Memory B cell (primary cell): ENCODE measurements around the gene CHTOP.
"Not testable (repeated sequence)": the region's sequence is repeated elsewhere in the genome, so short reads cannot be mapped to it uniquely, and the experiment has no call there.

Source experiments
- ATAC-seq: fragments of 150-1000 bp; cut with Tn5 transposase; 2 replicates; pipeline ENCODE4 v1.10.0; 2021; ENCODE audit warnings: low read depth, mild to moderate bottlenecking, moderate library complexity
- DNase-seq, 2 donors: peaks; one replicate each; pipeline ENCODE4 v3.0.0; 2022; ENCODE audit warnings: low spot score in 2 of 2
- H3K27ac Mint-ChIP-seq: one replicate; pipeline ENCODE4 v1.8.0; 2022; ENCODE audit warnings: mild to moderate bottlenecking, moderate library complexity, mixed read lengths
- H3K27me3 Mint-ChIP-seq: one replicate; pipeline ENCODE4 v1.8.0; 2022; ENCODE audit warnings: mixed read lengths
- H3K36me3 Mint-ChIP-seq: one replicate; pipeline ENCODE4 v1.8.0; 2022; ENCODE audit warnings: mild to moderate bottlenecking, mixed read lengths
- H3K4me1 Mint-ChIP-seq: one replicate; pipeline ENCODE4 v1.8.0; 2022; ENCODE audit warnings: mixed read lengths
- H3K4me3 Mint-ChIP-seq: one replicate; pipeline ENCODE4 v1.8.0; 2022; ENCODE audit warnings: mild to moderate bottlenecking, moderate library complexity, mixed read lengths
- H3K9me3 Mint-ChIP-seq: one replicate; pipeline ENCODE4 v1.8.0; 2022; ENCODE audit warnings: mixed read lengths

The CHTOP gene

DNA sequence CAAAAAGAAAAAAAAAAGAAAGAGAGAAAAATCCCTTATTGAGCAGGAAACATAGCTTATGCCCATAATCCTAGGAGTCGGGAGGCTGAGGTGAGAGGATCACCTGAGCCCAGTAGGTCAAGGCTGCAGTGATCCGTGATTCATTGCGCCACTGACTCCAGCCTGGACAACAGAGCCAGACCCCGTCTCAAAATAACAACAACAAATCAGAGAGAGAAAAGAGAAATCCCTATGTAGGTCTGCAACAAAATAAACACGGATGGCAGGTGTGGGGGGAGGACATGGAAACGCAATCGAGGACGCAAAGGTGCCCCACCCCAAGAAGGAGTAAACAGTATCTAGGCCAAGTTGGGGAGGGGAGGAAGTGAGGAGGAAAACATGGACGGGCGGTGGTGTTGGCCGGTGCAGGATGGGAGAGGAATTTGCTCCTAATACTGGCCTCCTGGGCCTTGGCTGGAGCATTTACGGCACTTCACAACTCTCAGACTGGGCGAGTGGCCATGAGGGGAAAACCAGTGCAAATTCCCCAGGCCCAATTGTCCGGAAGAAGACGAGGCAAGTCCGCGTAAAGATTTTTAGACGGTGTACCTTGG, 609 bp upstream of the CHTOP start:
- Mint-ChIP-seq H3K27me3 (no peaks in the 10 kb centered on the region), H3K9me3 (no peaks in the 10 kb centered on the region), H3K27ac (peak overlapping the region; percentile 99), H3K4me1 (peaks cover 29% of the 10 kb centered on the region), H3K4me3 (peak overlapping the region; percentile 100), H3K36me3 (peaks cover 13% of the 10 kb centered on the region)
- ATAC-seq (no peak), DNase-seq (no peak)

DNA sequence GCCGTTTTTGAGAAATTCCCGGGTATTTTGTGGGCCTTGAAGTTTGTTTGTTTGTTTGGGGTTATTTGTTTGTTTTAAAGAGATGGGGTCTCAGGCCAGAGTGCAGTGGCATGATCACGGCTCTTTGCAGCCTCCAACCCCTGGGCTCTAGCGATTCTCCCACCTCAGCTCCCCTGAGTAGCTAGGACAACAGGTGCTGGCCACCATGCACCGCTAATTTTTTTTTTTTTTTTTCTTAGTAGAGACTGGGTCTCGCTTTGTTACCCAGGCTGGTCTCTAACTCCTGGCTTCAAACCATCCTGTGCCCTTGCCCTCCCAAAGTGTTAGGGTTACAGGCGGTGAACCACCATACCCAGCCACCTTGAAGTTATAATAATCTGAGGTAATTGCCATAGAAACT, 2.0 kb downstream of the CHTOP start:
- Mint-ChIP-seq H3K9me3 (no peaks in the 10 kb centered on the region), H3K4me3 (peak overlapping the region; percentile 63), H3K27ac (no peak overlapping the region), H3K4me1 (peaks cover 19% of the 10 kb centered on the region), H3K36me3 (peaks cover 16% of the 10 kb centered on the region), H3K27me3 (no peaks in the 10 kb centered on the region)
- DNase-seq = no peak
- ATAC-seq = no peak

DNA sequence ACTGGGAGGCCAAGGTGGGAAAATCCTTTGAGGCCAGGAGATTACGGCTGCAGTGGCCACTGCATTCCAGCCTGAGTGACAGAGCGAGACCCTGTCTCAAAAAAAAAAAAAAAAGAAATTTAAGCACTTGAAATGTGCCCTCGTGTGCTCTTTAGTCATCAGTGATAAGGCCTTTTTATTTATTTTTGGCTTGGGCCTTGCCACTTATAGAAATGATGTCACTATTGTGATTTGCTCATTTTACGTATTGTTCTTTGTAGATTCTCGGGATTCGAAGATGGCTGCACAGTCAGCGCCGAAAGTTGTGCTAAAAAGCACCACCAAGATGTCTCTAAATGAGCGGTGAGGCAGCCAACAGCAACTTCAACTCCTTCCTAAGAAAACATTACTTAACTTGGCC, 2.4 kb downstream of the CHTOP start:
- H3K4me1 Mint-ChIP-seq = peaks cover 20% of the 10 kb centered on the region
- DNase-seq (no peak), ATAC-seq (no peak)
- no peaks in the 10 kb centered on the region for H3K27me3 Mint-ChIP-seq
- no peaks in the 10 kb centered on the region for H3K9me3 Mint-ChIP-seq
- no peak overlapping the region for H3K4me3 Mint-ChIP-seq
- H3K36me3 Mint-ChIP-seq = peaks cover 16% of the 10 kb centered on the region
- H3K27ac Mint-ChIP-seq = no peak overlapping the region

DNA sequence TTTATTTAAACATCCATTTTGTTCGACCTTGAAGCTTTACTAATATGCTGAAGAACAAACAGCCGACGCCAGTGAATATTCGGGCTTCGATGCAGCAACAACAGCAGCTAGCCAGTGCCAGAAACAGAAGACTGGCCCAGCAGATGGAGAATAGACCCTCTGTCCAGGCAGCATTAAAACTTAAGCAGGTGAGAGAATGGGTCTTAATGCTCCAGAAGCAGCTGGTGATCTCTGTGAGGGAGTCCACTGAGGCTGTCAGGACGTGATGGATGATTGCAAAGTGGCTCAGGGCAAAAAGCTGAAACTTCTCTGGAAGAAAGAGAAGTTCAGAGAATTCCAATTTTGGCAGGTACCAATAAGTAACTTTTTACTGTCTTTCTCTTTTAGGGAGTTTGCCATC, 4.4 kb downstream of the CHTOP start:
- Mint-ChIP-seq H3K36me3 (peaks cover 22% of the 10 kb centered on the region), H3K27ac (no peak overlapping the region), H3K4me1 (peaks cover 20% of the 10 kb centered on the region), H3K27me3 (no peaks in the 10 kb centered on the region), H3K9me3 (no peaks in the 10 kb centered on the region), H3K4me3 (no peak overlapping the region)
- DNase-seq (no peak), ATAC-seq (no peak)

DNA sequence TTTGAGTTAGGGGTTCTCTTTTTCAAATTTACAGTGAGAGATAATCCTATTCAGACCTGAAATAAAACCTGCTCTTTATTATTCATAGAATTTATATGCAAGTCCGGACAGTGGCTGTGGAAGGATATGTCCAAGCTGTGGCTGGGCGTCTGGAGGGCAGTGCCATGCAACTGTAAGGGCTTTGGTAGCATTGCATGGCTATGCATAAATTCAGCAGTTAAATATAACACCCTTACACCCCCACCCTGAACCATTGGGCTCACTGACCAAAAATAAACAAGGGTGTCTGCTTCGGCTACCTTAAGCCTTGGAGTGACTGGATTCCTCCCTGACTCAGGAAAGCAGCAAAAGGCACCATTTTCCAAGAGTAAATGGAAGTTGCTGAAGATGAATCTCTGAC, 5.4 kb downstream of the CHTOP start:
- ATAC-seq = no peak
- Mint-ChIP-seq H3K4me3 (no peak overlapping the region), H3K36me3 (peaks cover 29% of the 10 kb centered on the region), H3K27me3 (no peaks in the 10 kb centered on the region), H3K9me3 (no peaks in the 10 kb centered on the region), H3K4me1 (peaks cover 20% of the 10 kb centered on the region), H3K27ac (no peak overlapping the region)
- DNase-seq = no peak

DNA sequence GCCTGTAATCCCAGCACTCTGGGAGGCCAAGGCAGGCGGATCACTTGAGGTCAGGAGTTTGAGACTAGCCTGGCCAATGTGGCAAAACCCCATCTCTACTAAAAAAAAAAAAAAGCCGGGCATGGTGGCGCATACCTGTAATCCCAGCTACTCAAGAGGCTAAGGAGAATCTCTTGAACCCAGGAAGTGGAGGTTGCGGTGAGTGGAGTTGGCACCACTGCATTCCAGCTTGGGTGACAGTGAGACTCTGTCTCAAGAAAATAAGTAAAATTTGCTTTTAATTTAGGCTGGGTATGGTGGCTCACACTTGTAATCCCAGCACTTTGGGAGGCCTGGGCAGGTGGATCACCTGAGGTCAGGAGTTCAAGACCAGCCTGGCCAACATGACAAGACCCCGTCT, 6.3 kb downstream of the CHTOP start:
- Mint-ChIP-seq H3K4me1 (peaks cover 20% of the 10 kb centered on the region), H3K36me3 (peaks cover 32% of the 10 kb centered on the region)
- H3K27me3 Mint-ChIP-seq, H3K9me3 Mint-ChIP-seq, ATAC-seq, H3K4me3 Mint-ChIP-seq, H3K27ac Mint-ChIP-seq, DNase-seq: not testable (repeated sequence)

DNA sequence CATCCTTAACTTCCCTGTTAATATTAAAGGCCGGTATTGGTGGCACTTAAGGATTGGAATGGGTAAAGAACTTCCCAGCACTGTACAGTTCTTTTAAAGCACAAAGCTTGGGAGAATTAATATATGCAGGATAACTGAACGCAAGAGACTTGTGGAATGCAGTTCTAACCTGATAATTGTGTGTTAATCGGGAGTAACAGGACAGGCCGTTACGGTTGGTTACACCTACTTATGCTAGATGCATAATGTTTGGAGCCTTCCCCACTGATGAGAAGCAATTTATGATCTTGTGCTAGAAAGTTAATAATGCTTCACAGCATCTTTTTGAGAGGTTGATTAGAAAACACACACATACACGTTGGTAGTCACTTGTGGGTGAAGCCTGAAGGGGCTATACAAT, 7.0 kb downstream of the CHTOP start:
- peaks cover 38% of the 10 kb centered on the region for H3K36me3 Mint-ChIP-seq
- H3K4me1 Mint-ChIP-seq = peaks cover 24% of the 10 kb centered on the region
- no peaks in the 10 kb centered on the region for H3K9me3 Mint-ChIP-seq
- peak overlapping the region; percentile 10 for H3K27ac Mint-ChIP-seq
- H3K27me3 Mint-ChIP-seq = no peaks in the 10 kb centered on the region
- no peak overlapping the region for H3K4me3 Mint-ChIP-seq
- DNase-seq = no peak
- ATAC-seq = no peak

DNA sequence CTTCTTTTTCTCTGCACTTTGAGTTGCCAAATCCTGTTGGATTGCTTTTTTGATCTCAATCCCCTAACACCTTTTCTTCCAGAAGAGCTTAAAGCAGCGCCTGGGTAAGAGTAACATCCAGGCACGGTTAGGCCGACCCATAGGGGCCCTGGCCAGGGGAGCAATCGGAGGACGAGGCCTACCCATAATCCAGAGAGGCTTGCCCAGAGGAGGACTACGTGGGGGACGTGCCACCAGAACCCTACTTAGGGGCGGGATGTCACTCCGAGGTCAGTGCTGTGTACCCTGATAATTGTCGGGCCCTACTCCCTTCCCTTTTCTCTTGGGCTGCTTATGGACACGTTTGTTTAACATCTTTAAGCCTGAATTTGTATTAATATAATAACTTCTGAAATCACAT, 8.3 kb downstream of the CHTOP start:
- Mint-ChIP-seq H3K27ac (no peak overlapping the region), H3K9me3 (no peaks in the 10 kb centered on the region), H3K36me3 (peaks cover 44% of the 10 kb centered on the region), H3K4me3 (no peak overlapping the region), H3K4me1 (peaks cover 23% of the 10 kb centered on the region), H3K27me3 (no peaks in the 10 kb centered on the region)
- ATAC-seq (no peak), DNase-seq (no peak)

DNA sequence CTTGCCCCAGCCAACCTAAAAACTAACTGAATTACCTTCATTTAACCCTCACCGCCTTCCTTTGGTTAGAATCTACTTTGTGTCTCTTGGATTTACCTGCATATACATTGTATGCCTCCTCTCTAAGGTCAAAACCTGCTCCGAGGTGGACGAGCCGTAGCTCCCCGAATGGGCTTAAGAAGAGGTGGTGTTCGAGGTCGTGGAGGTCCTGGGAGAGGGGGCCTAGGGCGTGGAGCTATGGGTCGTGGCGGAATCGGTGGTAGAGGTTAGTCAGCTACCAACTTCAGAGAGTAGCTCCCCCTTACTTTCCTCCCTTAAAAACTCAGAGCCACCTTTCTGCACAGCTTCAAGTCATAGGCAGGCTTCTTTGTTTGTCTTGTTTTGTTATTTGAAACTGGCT, 9.2 kb downstream of the CHTOP start:
- Mint-ChIP-seq H3K9me3 (no peaks in the 10 kb centered on the region), H3K27ac (peak overlapping the region; percentile 60), H3K36me3 (peaks cover 42% of the 10 kb centered on the region), H3K4me1 (peaks cover 22% of the 10 kb centered on the region), H3K4me3 (no peak overlapping the region), H3K27me3 (no peaks in the 10 kb centered on the region)
- no peak for DNase-seq
- ATAC-seq = no peak

DNA sequence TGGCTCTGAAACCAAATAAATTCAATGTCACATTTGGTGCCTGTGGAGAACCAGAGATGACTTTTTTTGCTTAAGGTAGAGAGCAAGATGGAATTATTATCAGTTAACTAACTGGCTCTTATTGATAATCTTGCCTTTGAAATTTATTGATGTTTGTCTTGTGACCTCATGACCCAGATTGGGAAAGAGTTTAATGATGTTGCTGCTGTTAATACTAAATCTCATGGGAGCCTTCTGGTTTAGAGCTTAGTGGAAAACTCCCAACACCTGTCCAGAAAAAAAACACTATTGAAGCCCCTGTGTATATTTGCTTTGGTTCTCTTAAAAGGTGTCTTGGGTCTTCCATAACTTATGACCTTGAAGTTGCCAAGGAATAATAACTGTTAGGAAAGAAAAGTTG, 9.9 kb downstream of the CHTOP start:
- Mint-ChIP-seq H3K4me1 (peaks cover 22% of the 10 kb centered on the region), H3K4me3 (no peak overlapping the region), H3K36me3 (peaks cover 39% of the 10 kb centered on the region), H3K9me3 (no peaks in the 10 kb centered on the region), H3K27me3 (no peaks in the 10 kb centered on the region), H3K27ac (peak overlapping the region; percentile 60)
- ATAC-seq (no peak), DNase-seq (no peak)

DNA sequence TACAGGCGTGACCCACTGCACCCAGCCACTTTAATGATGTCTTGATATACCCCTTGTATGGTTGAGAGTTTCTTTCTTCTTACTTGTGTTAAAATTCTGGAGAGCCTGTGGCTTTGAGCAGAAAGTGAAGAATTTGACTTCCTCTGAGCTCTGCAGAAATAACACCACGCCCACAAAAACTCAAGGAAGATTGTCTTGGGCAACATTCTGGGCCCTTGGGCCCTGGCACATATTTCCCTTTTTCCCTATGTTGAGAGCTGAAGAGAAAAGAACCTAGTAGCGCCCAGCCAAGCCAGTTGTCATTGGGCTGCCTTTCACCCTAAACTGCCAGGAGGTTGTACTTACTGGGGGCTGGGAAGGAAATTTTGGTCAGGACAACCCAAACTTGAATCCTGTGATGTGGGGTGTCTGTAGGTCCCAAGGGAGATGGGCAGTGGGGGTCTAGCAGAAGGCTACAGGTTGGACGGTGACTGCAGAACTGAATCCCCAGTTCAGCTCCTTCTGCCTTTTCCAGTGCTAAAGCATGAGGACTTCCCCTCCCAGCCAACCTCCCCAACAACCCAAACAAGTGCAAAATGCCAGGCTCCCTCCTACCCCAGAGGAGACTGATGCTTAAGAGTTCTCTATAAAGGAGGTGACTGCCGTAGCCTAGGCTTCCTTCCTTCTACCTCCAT, 12.9 kb downstream of the CHTOP start:
- DNase-seq = no peak
- peak overlapping the region; percentile 62 for H3K27ac Mint-ChIP-seq
- peaks cover 22% of the 10 kb centered on the region for H3K4me1 Mint-ChIP-seq
- ATAC-seq = no peak
- H3K27me3 Mint-ChIP-seq = no peaks in the 10 kb centered on the region
- H3K36me3 Mint-ChIP-seq = peaks cover 39% of the 10 kb centered on the region
- H3K9me3 Mint-ChIP-seq = no peaks in the 10 kb centered on the region
- H3K4me3 Mint-ChIP-seq = no peak overlapping the region

DNA sequence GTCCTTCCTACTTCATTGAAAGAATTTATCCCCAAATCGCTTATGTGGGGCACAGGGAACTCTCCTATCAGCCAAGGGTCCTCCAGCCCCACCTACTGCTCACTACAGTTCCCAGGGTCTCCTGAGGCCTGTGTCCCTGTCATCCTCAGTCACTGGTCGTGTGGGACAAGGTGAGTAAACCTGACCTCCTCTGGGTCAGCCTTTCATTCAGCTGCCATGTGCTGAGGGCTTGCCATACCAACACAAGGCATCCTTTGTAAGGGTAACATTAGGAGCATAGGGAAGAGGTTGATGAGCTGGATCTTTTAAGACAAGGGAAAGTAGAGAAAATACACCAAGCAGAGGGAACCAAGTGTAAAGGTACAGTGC, 13.5 kb downstream of the CHTOP start:
- peaks cover 37% of the 10 kb centered on the region for H3K36me3 Mint-ChIP-seq
- ATAC-seq = no peak

DNA sequence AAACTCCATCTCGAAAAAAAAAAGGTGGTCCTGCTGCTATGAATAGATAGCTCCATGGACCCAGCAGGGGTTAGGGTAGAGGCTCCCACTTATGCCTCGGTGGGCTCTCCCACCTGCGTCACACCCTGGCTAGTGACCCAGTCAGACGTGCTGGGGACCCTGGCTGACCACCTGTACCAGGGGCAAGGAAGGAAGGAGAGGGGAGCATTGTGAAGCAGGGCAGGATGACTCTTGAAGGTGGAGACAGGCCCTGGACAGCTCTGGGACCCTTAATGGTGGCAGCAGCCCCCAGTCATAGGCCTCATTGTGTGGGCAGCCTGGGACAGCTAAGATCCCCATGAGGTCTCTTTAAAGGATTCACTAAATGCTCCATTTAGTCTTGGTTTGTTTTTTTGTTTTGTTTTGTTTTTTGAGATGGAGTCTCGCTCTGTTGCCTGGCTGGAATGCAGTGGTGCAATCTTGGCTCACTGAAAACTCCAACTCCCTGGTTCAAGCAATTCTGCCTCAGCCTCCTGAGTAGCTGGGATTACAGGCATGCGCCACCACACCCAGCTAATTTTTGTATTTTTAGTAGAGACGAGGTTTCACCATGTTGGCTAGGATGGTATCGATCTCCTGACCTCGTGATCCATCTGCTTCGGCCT, 14.3 kb downstream of the CHTOP start:
- Mint-ChIP-seq H3K36me3 (peaks cover 34% of the 10 kb centered on the region), H3K4me1 (peaks cover 19% of the 10 kb centered on the region)

More for the DNA sequence above, 13.5 kb downstream of the CHTOP start:
- no peaks in the 10 kb centered on the region for H3K9me3 Mint-ChIP-seq
- no peaks in the 10 kb centered on the region for H3K27me3 Mint-ChIP-seq
- peak overlapping the region; percentile 62 for H3K27ac Mint-ChIP-seq
- no peak overlapping the region for H3K4me3 Mint-ChIP-seq
- peaks cover 22% of the 10 kb centered on the region for H3K4me1 Mint-ChIP-seq
- no peak for DNase-seq

DNA sequence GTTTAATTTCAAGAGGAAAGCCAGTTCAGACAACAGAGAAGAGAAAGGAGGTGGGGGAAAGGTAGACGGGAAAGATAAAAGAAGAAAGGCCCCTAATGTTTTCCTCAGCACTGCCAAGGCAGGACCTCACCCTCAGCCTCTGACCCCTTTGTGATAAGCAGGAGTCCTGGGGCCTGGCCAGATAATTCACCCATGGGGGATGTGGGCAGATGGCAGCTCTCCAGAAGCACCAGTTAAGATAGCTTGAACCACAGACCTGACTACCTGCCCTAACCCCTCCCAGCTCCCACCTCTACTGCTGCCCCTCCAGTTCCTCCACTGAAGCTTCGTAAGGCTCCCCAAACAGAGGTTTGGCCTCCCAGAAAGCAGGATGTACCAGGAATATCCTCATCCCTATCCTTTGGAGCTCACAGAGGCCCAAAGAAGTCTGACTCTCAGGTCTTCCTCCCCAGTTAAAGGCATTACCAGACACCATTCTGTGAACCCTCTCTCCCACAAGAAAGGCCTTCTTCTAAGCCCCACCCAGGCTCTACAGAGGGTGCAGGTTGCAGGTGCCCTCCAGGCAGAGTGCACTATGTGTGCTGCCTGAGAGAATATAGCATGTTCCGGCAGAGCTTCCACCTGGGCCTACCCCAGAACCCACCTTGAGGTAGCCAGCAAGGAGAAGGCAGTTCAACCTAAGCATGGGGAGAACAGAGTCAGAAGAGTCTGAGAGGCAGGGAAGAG, 15.4 kb downstream of the CHTOP start:
- no peak overlapping the region for H3K4me3 Mint-ChIP-seq
- peak overlapping the region; percentile 54 for H3K27ac Mint-ChIP-seq
- DNase-seq (no peak), ATAC-seq (no peak)
- peaks cover 24% of the 10 kb centered on the region for H3K36me3 Mint-ChIP-seq
- H3K4me1 Mint-ChIP-seq = peaks cover 15% of the 10 kb centered on the region
- no peaks in the 10 kb centered on the region for H3K27me3 Mint-ChIP-seq
- H3K9me3 Mint-ChIP-seq = no peaks in the 10 kb centered on the region

More for the DNA sequence above, 14.3 kb downstream of the CHTOP start:
- H3K27me3 Mint-ChIP-seq = no peaks in the 10 kb centered on the region
- no peak for ATAC-seq
- H3K9me3 Mint-ChIP-seq = no peaks in the 10 kb centered on the region
- no peak overlapping the region for H3K27ac Mint-ChIP-seq
- no peak overlapping the region for H3K4me3 Mint-ChIP-seq
- DNase-seq = no peak
